Retinal pigment epithelial cell (primary cell): Measurements from ENCODE around the gene SORCS2.

Experiments used
- DNase-seq: peaks from one replicate; pipeline ENCODE4 v3.0.0-alpha.2; 2010; ENCODE audit warnings: low read depth
- H3K4me3 ChIP-seq: 2 replicates; pipeline ENCODE4 v1.5.1; 2011; ENCODE audit warnings: mild to moderate bottlenecking, low read length, control low read depth, moderate library complexity
- TF ChIP-seq, protein P1 (sequence below): conservative IDR thresholded peaks from 2 replicates; pipeline ENCODE4 v1.5.1; 2011; ENCODE audit warnings: low read depth, low read length, control low read depth, inconsistent platforms

Gene SORCS2

DNA sequence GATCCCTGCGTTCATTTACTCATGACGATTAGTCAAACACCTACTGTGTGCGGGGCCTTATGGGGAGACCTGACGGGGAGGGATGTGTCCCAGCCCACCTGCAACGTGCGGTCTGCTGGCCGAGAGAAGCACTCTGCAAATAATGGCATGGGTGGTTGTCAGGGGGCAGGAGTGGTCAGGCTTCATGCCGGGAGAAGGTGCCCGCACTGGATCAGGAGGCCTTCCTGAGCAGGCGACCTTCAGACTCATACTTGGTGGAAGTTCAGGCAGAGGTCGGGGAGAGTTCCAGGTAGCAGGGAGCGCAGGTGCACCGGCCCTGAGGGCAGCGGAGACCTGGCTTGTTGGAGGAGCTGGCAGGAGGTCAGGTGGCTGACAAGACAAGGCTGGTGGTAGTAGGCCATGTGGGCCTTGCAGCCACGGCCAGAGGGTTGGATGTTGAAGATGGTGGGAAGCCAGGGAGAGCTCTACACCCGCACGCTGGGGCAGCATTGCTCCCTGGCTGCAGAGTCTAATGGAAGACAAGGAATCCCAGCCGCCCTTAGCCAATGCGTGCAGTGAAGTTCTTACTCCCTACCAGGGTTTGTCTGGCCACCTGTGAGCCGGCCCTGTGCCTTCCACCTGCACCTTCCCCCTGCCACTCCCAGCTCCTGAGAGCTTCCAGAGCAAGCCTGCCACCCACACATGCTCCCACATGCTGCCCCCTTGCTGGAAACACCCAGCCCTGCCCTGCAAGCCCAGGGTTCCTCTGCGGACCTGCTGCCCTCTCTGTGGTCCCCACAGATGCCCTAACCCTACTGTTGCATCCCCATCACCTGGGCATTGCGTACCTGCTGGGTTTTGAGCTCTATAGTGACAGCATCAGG is 145.1 kb downstream of the SORCS2 start:
- TF ChIP-seq, protein P1, sequence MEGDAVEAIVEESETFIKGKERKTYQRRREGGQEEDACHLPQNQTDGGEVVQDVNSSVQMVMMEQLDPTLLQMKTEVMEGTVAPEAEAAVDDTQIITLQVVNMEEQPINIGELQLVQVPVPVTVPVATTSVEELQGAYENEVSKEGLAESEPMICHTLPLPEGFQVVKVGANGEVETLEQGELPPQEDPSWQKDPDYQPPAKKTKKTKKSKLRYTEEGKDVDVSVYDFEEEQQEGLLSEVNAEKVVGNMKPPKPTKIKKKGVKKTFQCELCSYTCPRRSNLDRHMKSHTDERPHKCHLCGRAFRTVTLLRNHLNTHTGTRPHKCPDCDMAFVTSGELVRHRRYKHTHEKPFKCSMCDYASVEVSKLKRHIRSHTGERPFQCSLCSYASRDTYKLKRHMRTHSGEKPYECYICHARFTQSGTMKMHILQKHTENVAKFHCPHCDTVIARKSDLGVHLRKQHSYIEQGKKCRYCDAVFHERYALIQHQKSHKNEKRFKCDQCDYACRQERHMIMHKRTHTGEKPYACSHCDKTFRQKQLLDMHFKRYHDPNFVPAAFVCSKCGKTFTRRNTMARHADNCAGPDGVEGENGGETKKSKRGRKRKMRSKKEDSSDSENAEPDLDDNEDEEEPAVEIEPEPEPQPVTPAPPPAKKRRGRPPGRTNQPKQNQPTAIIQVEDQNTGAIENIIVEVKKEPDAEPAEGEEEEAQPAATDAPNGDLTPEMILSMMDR = no peak
- no peak overlapping the region for H3K4me3 ChIP-seq
- DNase-seq = no peak

DNA sequence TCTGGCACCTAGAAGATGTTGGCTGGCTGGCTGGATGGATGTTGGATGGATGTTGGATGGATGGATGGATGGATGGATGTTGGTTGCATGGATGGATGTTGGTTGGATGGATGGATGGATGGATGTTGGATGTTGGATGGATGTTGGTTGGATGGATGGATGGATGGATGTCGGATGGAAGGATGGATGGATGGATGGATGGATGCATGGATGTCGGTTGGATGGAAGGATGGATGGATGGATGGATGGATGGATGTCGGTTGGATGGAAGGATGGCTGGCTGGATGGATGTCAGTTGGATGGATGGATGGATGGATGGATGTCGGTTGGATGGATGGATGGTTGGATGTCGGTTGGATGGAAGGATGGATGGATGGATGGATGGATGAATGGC is 145.7 kb downstream of the SORCS2 start:
- DNase-seq = no peak
- TF ChIP-seq, protein P1 = no peak
- no peak overlapping the region for H3K4me3 ChIP-seq

- TF ChIP-seq, protein P1 = no peak
- no peak overlapping the region for H3K4me3 ChIP-seq
- no peak for DNase-seq
Observed at GRCh38 chr4:7338876-7339623, 146.7 kb downstream of the SORCS2 start.

GRCh38 chr4:7339751-7340552 is 147.6 kb downstream of the SORCS2 start:
- TF ChIP-seq, protein P1 = no peak
- no peak overlapping the region for H3K4me3 ChIP-seq
- DNase-seq = no peak

DNA sequence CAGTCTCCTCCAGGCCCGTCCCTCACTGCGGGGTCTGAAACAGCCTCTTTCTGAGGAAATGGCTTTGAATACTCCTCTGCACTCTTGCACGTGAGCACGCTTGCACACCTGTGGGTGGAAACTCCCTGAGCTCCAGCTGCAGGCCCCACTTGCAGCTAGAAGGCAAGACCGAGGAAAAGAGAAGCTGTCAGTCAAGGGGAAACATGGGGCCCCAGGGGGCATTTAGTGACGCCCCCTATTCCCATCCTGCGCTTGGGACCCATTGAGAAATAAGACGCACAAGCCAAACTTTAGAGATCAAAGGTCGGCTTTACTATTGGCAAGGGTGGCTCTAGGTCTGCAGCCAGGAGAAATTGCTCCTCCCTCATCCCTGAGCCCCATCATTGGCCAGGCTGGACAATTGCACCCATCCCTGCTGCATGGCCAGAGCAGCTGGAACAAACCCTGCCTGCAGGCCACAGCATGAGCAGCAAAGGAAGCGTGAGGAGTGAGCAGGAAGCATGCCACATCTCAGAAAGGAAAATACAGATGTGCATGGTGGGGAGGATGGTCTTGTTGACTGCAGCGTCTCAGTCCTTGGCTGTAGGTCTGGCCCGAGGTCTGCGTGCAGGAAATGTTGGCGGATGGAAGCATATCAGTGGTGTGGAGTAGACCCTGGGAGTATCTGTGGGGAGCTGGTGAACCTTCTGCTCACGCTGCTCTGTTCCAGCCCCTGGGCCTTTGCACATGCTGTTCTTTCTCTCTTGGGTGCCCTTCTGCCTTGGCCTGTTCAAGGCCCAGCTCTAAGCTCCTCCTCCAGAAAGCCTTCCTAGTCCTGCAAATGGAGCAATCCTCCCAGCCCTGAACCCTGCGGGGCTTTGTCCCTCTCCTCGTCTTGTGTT is 148.5 kb downstream of the SORCS2 start:
- no peak for DNase-seq
- TF ChIP-seq, protein P1 = no peak
- no peak overlapping the region for H3K4me3 ChIP-seq
